Gastrocnemius medialis (tissue), 4 donors: ENCODE measurements around the gene SNX10. TPM values are rescaled to one million over a fixed set of nuclear protein-coding genes. Genes with fewer than 3 reads are reported as not detected.

Experiments used
- ATAC-seq, 2 donors: fragments of 150-250 bp; one replicate each; pipeline ENCODE4 v1.9.1; 2016
- DNase-seq, 2 donors: peaks; one replicate each; pipeline ENCODE4 v3.0.0-alpha.2; 2019
- H3K27ac ChIP-seq, 4 donors: fragments of 200-600 bp; sonication (generic); 1 replicate in 1 of 4; 2 replicates in 3 of 4; pipeline ENCODE4 v1.5.1; 2016 to 2018; ENCODE audit warnings: mild to moderate bottlenecking in 2 of 4, moderate library complexity in 1 of 4
- H3K27me3 ChIP-seq, 3 donors: fragments of 200-600 bp; sonication (generic) in 2 of 3; 1 replicate in 1 of 3; 2 replicates in 2 of 3; pipeline versions ENCODE4 v1.5.1 to v1.6.0; 2016 to 2019; ENCODE audit warnings: mild to moderate bottlenecking in 1 of 3, moderate library complexity in 1 of 3
- H3K36me3 ChIP-seq, 2 donors: fragments of 200-600 bp; sonication (generic) in 1 of 2; one replicate each; pipeline ENCODE4 v1.5.1; 2017 to 2018
- H3K4me1 ChIP-seq, 2 donors: fragments of 200-600 bp; sonication (generic) in 1 of 2; one replicate each; pipeline ENCODE4 v1.5.1; 2016 to 2017; ENCODE audit warnings: mild to moderate bottlenecking in 2 of 2
- H3K4me3 ChIP-seq, 4 donors: fragments of 200-600 bp; sonication (generic) in 3 of 4; 1 replicate in 1 of 4; 2 replicates in 3 of 4; pipeline ENCODE4 v1.5.1; 2016 to 2019; ENCODE audit warnings: mild to moderate bottlenecking in 2 of 4
- H3K9me3 ChIP-seq, 3 donors: fragments of 200-600 bp; sonication (generic) in 2 of 3; 1 replicate in 1 of 3; 2 replicates in 2 of 3; pipeline ENCODE4 v1.5.1; 2016 to 2019
- POLR2A ChIP-seq, 2 donors: fragments of 450-650 bp; IDR thresholded peaks; one replicate each; pipeline ENCODE4 v1.6.1; 2017; ENCODE audit warnings: antibody characterized with exemption in 2 of 2, mild to moderate bottlenecking in 2 of 2, moderate library complexity in 2 of 2
- in situ Hi-C, 4 donors: fragments of 200-750 bp; cut with MboI; loops; one replicate each; pipeline versions ENCODE4 v1.15.0 to v1.8.0; 2017; ENCODE audit warnings: low sequenced_read_pairs in 4 of 4
- intact Hi-C: fragments of 100-400 bp; cut with DNase I; formaldehyde crosslinking; loops from one replicate; pipeline ENCODE4 v1.15.1; 2023; ENCODE audit warnings: low total_unique reads
- total RNA-seq, 4 donors: library from RNA; depleted of rRNA; stranded (reverse); fragments of >200 nt; gene quantifications; one replicate each; pipeline versions ENCODE4 v1.1.0 to v1.2.3, GENCODE V29; 2016
- TF ChIP-seq, protein P1 (sequence below), 5 experiments: fragments of 450-650 bp in 3 of 5; fragments of 200-600 bp in 2 of 5; sonication (generic) in 2 of 5; IDR thresholded peaks in 4 of 5; conservative IDR thresholded peaks in 1 of 5; 1 replicate in 4 of 5; 2 replicates in 1 of 5; pipeline ENCODE4 v1.5.1; 2016 to 2019; ENCODE audit warnings: antibody characterized with exemption in 5 of 5, mild to moderate bottlenecking in 3 of 5, moderate library complexity in 3 of 5

The SNX10 gene
- total RNA-seq, 4 donors from 2014 or later = 1.2 to 1.9 (median 1.3) TPM; not detected in 1

GRCh38 chr7:26390016-26390415, 98.4 kb downstream of the SNX10 start:
- in situ Hi-C loops (no loop called here), intact Hi-C loops (loop anchor here (10.0 kb wide), 1 partner anchor 475 kb away; the partner anchor contains the start of gene SKAP2)
- no peaks in the 10 kb centered on the region for H3K4me1 ChIP-seq
- H3K9me3 ChIP-seq = no peaks in the 10 kb centered on the region
- ATAC-seq (no peak), DNase-seq (no peak)
- TF ChIP-seq POLR2A (IDR thresholded peaks at IDR 0.05) = no peak
- TF ChIP-seq, protein P1, sequence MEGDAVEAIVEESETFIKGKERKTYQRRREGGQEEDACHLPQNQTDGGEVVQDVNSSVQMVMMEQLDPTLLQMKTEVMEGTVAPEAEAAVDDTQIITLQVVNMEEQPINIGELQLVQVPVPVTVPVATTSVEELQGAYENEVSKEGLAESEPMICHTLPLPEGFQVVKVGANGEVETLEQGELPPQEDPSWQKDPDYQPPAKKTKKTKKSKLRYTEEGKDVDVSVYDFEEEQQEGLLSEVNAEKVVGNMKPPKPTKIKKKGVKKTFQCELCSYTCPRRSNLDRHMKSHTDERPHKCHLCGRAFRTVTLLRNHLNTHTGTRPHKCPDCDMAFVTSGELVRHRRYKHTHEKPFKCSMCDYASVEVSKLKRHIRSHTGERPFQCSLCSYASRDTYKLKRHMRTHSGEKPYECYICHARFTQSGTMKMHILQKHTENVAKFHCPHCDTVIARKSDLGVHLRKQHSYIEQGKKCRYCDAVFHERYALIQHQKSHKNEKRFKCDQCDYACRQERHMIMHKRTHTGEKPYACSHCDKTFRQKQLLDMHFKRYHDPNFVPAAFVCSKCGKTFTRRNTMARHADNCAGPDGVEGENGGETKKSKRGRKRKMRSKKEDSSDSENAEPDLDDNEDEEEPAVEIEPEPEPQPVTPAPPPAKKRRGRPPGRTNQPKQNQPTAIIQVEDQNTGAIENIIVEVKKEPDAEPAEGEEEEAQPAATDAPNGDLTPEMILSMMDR (IDR thresholded peaks at IDR 0.05 in 4 of 5, conservative IDR thresholded peaks at IDR 0.05 in 1 of 5) = no peak
- no peak overlapping the region for H3K4me3 ChIP-seq
- no peaks in the 10 kb centered on the region for H3K36me3 ChIP-seq
- H3K27ac ChIP-seq = no peak overlapping the region
- H3K27me3 ChIP-seq = peaks cover 0 to 9% (median 7%) of the 10 kb centered on the region in 3 donors

- no peak for ATAC-seq
- intact Hi-C loops = loop anchor here (10.0 kb wide), 1 partner anchor 471 kb away; the partner anchor contains the start of gene SKAP2
Measured at GRCh38 chr7:26393818-26394217, 102.2 kb downstream of the SNX10 start.

DNA sequence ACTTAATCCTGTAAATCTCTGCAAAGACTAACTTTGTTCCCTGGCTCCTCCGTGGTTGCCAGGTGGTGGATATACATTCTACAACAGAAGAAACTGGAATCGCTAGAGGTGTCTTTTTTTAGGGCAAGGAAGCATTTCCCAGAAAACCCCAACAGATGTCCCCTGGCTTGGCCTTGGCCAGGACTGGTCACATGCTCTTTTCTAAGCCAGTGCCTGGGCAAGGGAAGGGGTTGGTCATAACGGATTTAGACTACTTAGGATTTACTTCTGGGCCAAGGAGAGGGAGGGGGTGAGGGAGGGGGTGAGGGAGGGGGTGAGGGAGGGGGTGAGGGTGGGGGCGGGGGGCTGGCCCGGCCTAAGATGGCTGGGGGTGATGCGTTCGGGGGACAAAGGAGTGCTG, 105.7 kb downstream of the SNX10 start:
- Histone ChIP-seq H3K36me3 (no peaks in the 10 kb centered on the region), H3K27me3 (no peaks in the 10 kb centered on the region), H3K4me3 (peak overlapping the region in 2 of 4 donors; percentile 64), H3K27ac (peak overlapping the region; percentile 86 to 92 (median 90)), H3K9me3 (no peaks in the 10 kb centered on the region), H3K4me1 (peaks cover 2 to 7% of the 10 kb centered on the region in 2 donors)
- ATAC-seq = peak in 1 of 2 donors; percentile 40
- intact Hi-C loops = loop anchor here (10.0 kb wide), 1 partner anchor 467 kb away; the partner anchor contains the start of gene SKAP2
- TF ChIP-seq, protein P1 (IDR thresholded peaks at IDR 0.05 in 4 of 5, conservative IDR thresholded peaks at IDR 0.05 in 1 of 5) = no peak
- TF ChIP-seq POLR2A (IDR thresholded peaks at IDR 0.05) = no peak
- in situ Hi-C loops = no loop called here
- DNase-seq = peak in 1 of 2 donors; percentile 24

More at GRCh38 chr7:26393818-26394217, 102.2 kb downstream of the SNX10 start:
- no peaks in the 10 kb centered on the region for H3K9me3 ChIP-seq
- TF ChIP-seq, protein P1 (IDR thresholded peaks at IDR 0.05 in 4 of 5, conservative IDR thresholded peaks at IDR 0.05 in 1 of 5) = no peak
- in situ Hi-C loops = no loop called here
- no peaks in the 10 kb centered on the region for H3K4me1 ChIP-seq
- H3K27me3 ChIP-seq = peaks cover 0 to 2% (median 0%) of the 10 kb centered on the region in 3 donors
- no peaks in the 10 kb centered on the region for H3K36me3 ChIP-seq
- no peak overlapping the region for H3K27ac ChIP-seq
- no peak for DNase-seq
- H3K4me3 ChIP-seq = no peak overlapping the region

DNA sequence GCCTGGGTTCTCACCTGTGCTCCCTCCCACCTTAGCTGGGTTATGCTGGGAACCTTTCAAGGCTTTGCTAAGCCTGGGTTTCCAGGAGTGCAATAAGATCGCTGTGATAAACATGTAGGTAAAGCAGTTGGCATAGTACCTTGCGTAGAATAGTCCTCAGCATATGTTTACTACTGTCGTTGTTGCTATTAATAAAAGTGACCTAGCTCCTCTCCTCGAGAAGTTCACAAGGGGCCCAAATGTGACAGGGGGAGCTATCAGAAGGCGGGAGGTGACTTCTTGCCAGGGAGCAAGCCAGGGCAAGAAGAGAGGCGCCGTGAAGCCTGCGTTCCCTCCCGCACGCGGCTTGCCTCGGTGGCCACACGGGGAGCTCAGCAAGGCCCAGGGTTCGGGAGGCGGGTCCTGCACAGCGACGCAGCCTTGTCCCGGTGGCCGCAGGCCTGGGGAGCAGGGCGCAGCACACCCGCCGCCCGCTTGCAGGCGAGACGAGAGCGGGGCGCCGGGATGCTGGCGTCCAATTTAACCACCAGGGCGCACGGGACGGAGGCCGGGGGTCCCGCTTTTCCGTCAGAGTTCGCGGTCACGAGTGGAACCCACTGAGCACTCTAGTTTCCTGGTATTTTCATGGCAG, 106.2 kb downstream of the SNX10 start:
- peak; percentile 84 to 91 for ATAC-seq
- Histone ChIP-seq H3K4me3 (peak overlapping the region; percentile 64 to 75 (median 68)), H3K9me3 (no peaks in the 10 kb centered on the region), H3K27ac (peak overlapping the region; percentile 86 to 92 (median 90)), H3K4me1 (peaks cover 2 to 7% of the 10 kb centered on the region in 2 donors), H3K36me3 (no peaks in the 10 kb centered on the region), H3K27me3 (no peaks in the 10 kb centered on the region)
- in situ Hi-C loops (no loop called here), intact Hi-C loops (loop anchor here (10.0 kb wide), 1 partner anchor 467 kb away; the partner anchor contains the start of gene SKAP2)
- peak in 1 of 2 donors; percentile 77 for TF ChIP-seq POLR2A (IDR thresholded peaks at IDR 0.05)
- TF ChIP-seq, protein P1 (IDR thresholded peaks at IDR 0.05 in 4 of 5, conservative IDR thresholded peaks at IDR 0.05 in 1 of 5) = peak in 2 of 5 experiments; percentile 15 to 40
- peak; percentile 16 to 38 for DNase-seq
